Panc1 (cell line): ENCODE measurements around the gene TMOD1. TPM values are rescaled to one million over a fixed set of nuclear protein-coding genes. Genes with fewer than 3 reads are reported as not detected.

ENCODE experiments used
- ATAC-seq: fragments of 200-7000 bp; cut with Tn5 transposase; 2 replicates; pipeline ENCODE4 v1.9.1; 2020; ENCODE audit warnings: mild to moderate bottlenecking, moderate library complexity
- BruUV-seq: library from RNA; stranded (reverse); fragments of 400-500 nt; replicated peaks from 2 replicates; lab custom pipeline; 2021; lab: Mats Ljungman, UMichigan
- CTCF ChIA-PET: fragments of 300-600 bp; sonication (Branson Sonifier 250); formaldehyde crosslinking; loops from one replicate; lab custom pipeline; 2022; ENCODE audit warnings: antibody characterized with exemption; lab: Charles Lee
- POLR2A ChIA-PET: fragments of 300-600 bp; sonication (Branson Sonifier 250); formaldehyde crosslinking; loops from one replicate; lab custom pipeline; 2022; ENCODE audit warnings: antibody characterized with exemption; lab: Charles Lee
- DNase-seq: peaks from one replicate; pipeline ENCODE4 v3.0.0-alpha.2; 2010; ENCODE audit warnings: low read depth, low spot score
- H3K27ac ChIP-seq: 2 replicates; pipeline ENCODE4 v1.5.1; 2011; ENCODE audit warnings: mild to moderate bottlenecking, low read length, inconsistent platforms
- H3K27me3 ChIP-seq: fragments of 200-500 bp; sonication (Bioruptor generic); 2 replicates; pipeline ENCODE4 v1.6.0; 2014; ENCODE audit warnings: low read length, inconsistent platforms; ENCODE audit not compliant: control insufficient read depth, insufficient read depth
- H3K36me3 ChIP-seq: fragments of 200-500 bp; sonication (Bioruptor generic); 2 replicates; pipeline ENCODE4 v1.5.1; 2014; ENCODE audit warnings: inconsistent platforms, mild to moderate bottlenecking, low read length, moderate library complexity; ENCODE audit not compliant: control insufficient read depth, insufficient read depth
- H3K4me1 ChIP-seq: 2 replicates; pipeline ENCODE4 v1.5.1; 2011; ENCODE audit warnings: inconsistent platforms, mild to moderate bottlenecking, low read length, moderate library complexity; ENCODE audit not compliant: control insufficient read depth, insufficient read depth
- H3K4me3 ChIP-seq, 2 experiments: 2 replicates each; pipeline ENCODE4 v1.5.1; 2011 to 2012; ENCODE audit warnings: low read depth in 2 of 2, low read length in 2 of 2, mild to moderate bottlenecking in 2 of 2, inconsistent platforms in 1 of 2, moderate library complexity in 1 of 2
- H3K9me3 ChIP-seq: fragments of 200-500 bp; sonication (Bioruptor generic); 2 replicates; pipeline ENCODE4 v1.5.1; 2014; ENCODE audit warnings: low read depth, mild to moderate bottlenecking, inconsistent platforms, low read length, moderate library complexity; ENCODE audit not compliant: control insufficient read depth, insufficient read depth
- CTCF ChIP-seq: fragments of 450-650 bp; IDR thresholded peaks from 2 replicates; pipeline ENCODE4 v1.5.1; 2017; ENCODE audit warnings: mild to moderate bottlenecking
- POLR2AphosphoS5 ChIP-seq: IDR thresholded peaks from 2 replicates; pipeline ENCODE4 v1.6.1; 2012; ENCODE audit warnings: mild to moderate bottlenecking, low read depth, low read length, moderate library complexity
- REST ChIP-seq, 2 experiments: IDR thresholded peaks; 2 replicates each; pipeline ENCODE4 v1.6.1; 2011 to 2012; ENCODE audit warnings: low read depth in 2 of 2, control low read depth in 1 of 2, low read length in 1 of 2, mild to moderate bottlenecking in 1 of 2, moderate library complexity in 1 of 2; ENCODE audit not compliant: insufficient read depth in 1 of 2
- SIN3A ChIP-seq: IDR thresholded peaks from 2 replicates; pipeline ENCODE4 v1.6.1; 2012; ENCODE audit warnings: low read depth, mild to moderate bottlenecking, low read length, moderate library complexity, borderline replicate concordance; ENCODE audit not compliant: insufficient read depth
- TCF7L2 ChIP-seq: IDR thresholded peaks from 2 replicates; pipeline ENCODE4 v1.6.1; 2011; ENCODE audit warnings: mild to moderate bottlenecking, low read depth, low read length, inconsistent platforms
- in situ Hi-C: cut with HindIII; loops from 2 replicates; pipeline ENCODE4 v1.10.0; 2016; ENCODE audit warnings: low sequenced_read_pairs, low pct_unique_long_range_greater_than_20kb
- intact Hi-C: fragments of 100-400 bp; cut with micrococcal nuclease; formaldehyde crosslinking; loops from one replicate; pipeline ENCODE4 v1.10.0; 2022; ENCODE audit not compliant: unreplicated experiment
- total RNA-seq: library from RNA; stranded (reverse); gene quantifications from one replicate; pipeline ENCODE4 v1.2.1, GENCODE V29; 2021; ENCODE audit not compliant: unreplicated experiment

TMOD1 gene
- total RNA-seq, 1 experiment from 2014 or later = 1.4 TPM

- POLR2A ChIA-PET = no interaction called here
- Histone ChIP-seq H3K36me3 (no peaks in the 10 kb centered on the region), H3K27me3 (no peaks in the 10 kb centered on the region), H3K9me3 (no peaks in the 10 kb centered on the region), H3K4me3 (no peak overlapping the region), H3K27ac (no peak overlapping the region), H3K4me1 (no peaks in the 10 kb centered on the region)
- CTCF ChIA-PET = no interaction called here
- in situ Hi-C loops (no loop called here), intact Hi-C loops (no loop called here)
- TF ChIP-seq TCF7L2 (no peak), CTCF (no peak), SIN3A (no peak), POLR2AphosphoS5 (no peak)
- DNase-seq = no peak
- ATAC-seq = no peak
- no TSS peak for BruUV-seq
These were observed 46.9 kb downstream of the TMOD1 start for GRCh38 chr9:97548379-97548778.

GRCh38 chr9:97548819-97549540 is 47.5 kb downstream of the TMOD1 start:
- H3K27me3 ChIP-seq = no peaks in the 10 kb centered on the region
- in situ Hi-C loops = no loop called here
- H3K27ac ChIP-seq = no peak overlapping the region
- ATAC-seq = no peak
- no peaks in the 10 kb centered on the region for H3K4me1 ChIP-seq
- TF ChIP-seq SIN3A = no peak
- no peak for TF ChIP-seq REST (IDR thresholded peaks at IDR 0.05; ENCODE audit: insufficient read depth in 1 of 2, low read depth in 2 of 2, low read length in 1 of 2)
- no peak for TF ChIP-seq TCF7L2
- no peak for TF ChIP-seq CTCF
- TF ChIP-seq POLR2AphosphoS5 = no peak
- no TSS peak for BruUV-seq
- intact Hi-C loops = no loop called here
- no peaks in the 10 kb centered on the region for H3K36me3 ChIP-seq
- no peaks in the 10 kb centered on the region for H3K9me3 ChIP-seq
- no peak for DNase-seq
- CTCF ChIA-PET = no interaction called here
- POLR2A ChIA-PET = no interaction called here
- no peak overlapping the region for H3K4me3 ChIP-seq
